NCI-H2029 (cell line): ENCODE results near the gene EIF4E1B.

Experiments
- DNase-seq: peaks from one replicate; lab custom pipeline; 2025; lab: John Stamatoyannopoulos, UW

EIF4E1B gene

DNA sequence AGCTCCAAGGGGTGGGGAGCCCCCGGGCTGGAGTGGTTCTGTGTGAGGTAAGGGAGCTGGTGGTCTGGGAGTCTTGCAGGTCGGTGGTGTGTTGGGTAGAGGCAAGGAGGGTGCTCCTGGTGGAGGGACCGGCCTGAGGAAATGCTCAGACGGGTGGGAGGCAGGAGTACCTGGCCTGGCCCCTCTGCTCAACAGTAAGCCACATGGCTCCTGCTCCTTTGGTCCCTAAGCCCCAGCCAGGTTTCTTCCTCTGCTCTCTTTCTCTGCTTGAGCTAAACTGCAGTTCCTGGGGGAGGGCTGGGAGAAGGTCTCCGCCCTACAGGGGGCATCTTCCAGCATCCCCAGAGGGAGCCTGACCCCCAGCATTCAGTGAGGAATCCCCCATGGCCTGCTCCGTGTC is 34.0 kb downstream of the EIF4E1B start:
- no peak for DNase-seq

- DNase-seq: no peak
These were observed 34.4 kb downstream of the EIF4E1B start for GRCh38 chr5:176664886-176665285.

DNA sequence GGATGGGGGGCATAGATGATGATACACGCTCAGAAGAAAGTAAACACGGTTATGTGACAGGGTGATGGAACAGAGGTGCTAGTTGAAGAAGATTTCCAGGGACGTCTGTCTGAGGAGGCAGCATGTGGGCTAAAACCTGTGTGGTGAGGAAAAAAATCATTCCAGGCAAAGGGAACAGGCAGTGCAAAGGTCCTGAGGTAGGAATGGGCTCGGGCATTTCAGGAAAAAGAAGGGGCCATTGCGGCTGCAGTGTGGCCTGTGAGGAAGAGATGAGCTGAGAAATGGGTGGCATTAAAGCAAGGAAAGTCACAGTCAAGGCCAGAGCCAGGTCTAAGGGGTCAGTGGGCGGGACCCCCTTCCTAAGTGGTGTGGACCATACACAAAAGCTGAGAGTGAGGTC is 35.0 kb downstream of the EIF4E1B start:
- no peak for DNase-seq

- no peak for DNase-seq
These were observed 37.2 kb downstream of the EIF4E1B start for GRCh38 chr5:176667637-176668036.

DNA sequence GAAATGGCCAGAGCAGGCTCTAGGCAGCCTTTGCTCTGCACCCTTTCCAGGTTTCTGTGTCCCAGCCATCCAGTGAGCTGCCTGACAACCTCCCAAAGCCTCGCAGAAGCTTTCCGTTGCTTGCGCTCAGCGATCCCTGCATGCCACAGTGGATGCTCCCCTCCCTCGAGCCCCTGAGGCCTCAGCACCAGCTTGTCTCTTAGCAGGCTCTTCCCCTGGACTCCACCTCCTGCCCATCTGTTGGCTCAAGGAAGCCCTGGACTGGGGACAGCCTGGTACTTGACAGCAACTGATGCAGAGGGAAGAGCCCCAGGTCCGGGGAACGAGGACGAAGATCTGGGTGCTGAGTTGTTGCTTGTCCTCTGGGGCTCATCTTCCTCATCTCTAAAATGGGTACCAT is 40.0 kb downstream of the EIF4E1B start:
- DNase-seq: no peak

DNA sequence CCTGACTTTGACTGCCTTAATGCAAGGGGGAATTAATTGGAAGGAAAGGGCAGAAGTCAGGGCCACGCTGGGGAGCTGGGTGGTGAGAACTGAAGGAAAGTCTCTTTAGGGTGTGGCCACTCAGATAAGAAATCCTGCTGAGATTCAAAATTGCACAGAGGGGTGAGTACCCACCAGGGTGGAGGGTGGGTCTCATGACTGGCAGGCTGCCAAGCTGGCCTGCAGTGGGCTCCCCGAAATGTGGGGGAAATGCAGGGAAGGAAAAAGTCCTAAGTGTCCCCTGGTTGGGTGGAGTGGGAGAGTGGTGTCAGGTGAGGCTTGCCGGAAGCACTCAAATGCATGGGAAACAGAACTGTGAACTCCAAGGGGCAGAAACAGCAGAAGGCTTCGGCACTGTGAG is 40.9 kb downstream of the EIF4E1B start:
- no peak for DNase-seq

- DNase-seq: no peak
These were observed 41.6 kb downstream of the EIF4E1B start for GRCh38 chr5:176671890-176672747.

GRCh38 chr5:176673651-176674583 is 43.4 kb downstream of the EIF4E1B start:
- DNase-seq: no peak

DNA sequence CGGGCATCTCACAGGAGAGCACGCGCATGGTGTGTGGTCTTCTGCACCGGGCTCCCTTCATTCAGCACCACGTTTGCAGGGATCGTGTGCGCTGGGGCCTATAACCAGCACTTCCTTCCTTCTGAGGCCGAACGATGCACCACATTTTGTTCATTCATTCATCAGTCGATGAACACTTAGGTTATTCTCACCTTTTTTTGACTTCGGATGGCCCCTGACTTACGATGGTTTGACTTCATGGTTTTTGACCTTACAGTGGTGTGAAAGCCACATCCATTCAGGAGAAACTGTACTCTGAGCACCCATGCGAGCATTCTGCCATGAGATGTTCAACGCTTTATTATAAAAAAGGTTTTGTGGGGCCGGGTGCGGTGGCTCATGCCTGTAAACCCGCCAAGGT is 44.3 kb downstream of the EIF4E1B start:
- DNase-seq: no peak

DNA sequence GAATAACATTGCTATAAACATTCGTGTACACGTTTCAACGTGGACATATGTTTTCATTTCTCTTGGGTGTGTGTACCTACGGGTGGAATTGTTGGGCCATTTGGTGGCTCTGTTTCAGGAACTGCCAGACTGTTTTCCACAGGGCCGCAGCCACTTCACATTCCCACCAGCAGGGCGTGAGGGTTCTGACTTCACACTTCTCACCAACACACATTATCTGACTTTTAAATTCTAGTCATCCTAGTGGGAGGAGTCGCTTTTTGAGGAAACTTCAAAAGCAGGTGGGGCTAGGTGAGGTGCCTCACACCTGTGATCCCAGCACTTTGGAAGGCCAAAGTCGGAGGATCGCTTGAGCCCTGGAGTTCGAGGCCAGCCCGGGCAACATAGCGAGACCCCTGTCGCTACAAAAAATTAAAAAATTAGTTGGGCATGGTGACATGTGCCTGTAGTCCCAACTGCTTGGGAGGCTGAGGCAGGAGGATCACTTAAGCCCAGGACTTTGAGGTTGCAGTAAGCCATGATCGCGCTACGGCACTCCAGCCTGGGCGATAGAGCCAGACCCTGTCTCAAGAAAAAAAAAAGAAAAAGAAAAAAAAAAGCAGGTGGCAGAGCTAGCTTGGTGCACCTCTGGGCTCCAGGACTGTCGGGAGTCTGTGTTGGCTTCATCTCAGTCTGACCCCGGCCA is 45.3 kb downstream of the EIF4E1B start:
- no peak for DNase-seq

GRCh38 chr5:176676361-176676824 is 45.9 kb downstream of the EIF4E1B start:
- DNase-seq: no peak

DNA sequence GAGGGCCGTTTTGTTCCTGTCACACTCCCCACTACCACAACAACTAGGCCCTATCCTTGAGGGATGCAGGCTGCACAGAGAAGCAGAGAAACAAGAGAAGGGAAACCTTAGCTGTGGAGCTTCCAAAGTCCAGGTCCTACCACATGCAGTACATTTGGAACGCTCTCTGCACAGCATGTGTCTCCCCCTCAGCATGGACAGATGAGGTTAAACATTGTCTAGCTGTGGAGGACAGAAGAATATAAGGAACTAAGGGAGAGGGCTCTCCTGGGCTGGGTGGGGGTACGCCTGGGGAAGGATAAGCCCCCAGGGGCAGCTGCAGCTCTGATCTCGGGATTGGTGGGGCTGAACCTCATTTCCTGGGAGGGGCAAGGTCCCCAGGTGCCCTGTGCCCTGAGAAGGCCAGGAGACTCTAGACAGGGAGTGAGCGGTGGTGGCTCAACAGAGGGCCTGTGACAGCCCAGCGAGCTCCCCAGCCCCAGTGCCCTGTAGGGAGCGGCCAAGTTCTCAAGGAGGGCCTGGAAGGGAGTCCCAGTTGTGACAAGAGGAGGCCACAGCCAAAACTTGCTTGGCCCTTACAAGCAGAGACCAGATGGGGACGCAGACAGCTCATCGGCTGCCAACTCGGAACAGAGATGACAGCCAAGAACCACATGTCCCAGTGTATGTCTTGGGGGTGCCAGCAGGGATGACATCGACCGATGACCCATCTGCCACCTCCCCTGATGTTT is 46.9 kb downstream of the EIF4E1B start:
- no peak for DNase-seq

GRCh38 chr5:176678584-176678983 is 48.1 kb downstream of the EIF4E1B start:
- no peak for DNase-seq

- no peak for DNase-seq
These were observed 49.1 kb downstream of the EIF4E1B start for GRCh38 chr5:176679365-176680225.

DNA sequence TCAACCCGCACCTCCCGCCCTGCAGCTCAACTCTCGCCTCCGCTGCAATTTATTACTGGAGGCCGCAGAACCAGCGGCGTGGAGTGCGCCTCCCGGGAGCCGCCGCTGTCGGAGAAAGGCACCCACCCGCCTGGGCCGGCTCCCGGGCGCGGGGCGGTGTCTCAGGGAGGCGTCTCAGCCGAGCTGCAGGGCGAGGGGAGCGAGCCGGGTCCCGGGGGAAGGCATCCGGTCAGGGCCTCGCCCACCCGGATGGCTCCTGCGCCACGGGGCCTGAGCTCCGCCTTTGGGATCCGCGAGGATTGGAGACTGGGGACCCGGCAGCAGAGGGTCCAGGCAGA is 49.7 kb downstream of the EIF4E1B start:
- no peak for DNase-seq

GRCh38 chr5:176682016-176682531 is 51.6 kb downstream of the EIF4E1B start:
- no peak for DNase-seq

DNA sequence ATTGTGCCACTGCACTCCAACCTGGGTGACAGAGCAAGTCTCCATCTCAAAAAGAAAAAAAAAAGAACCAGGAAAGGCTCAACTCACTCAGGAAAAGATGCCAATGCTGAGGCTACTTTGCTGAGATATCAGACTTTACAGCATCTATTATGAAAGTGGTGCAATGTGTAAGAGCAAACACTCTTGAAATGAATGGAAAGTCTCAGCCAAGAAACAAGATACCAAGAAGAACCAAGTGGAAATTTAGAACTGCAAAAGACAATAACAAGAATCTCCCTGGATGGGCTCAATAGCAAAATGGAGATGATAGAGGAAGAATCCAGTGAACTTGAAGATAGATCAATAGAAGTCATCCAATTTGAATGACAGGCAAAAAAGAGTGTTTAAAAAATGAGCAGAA is 54.5 kb downstream of the EIF4E1B start:
- no peak for DNase-seq

- DNase-seq: no peak
These were observed 56.8 kb downstream of the EIF4E1B start for GRCh38 chr5:176687247-176687646.

- DNase-seq: no peak
These were observed 57.4 kb downstream of the EIF4E1B start for GRCh38 chr5:176687881-176688280.

- no peak for DNase-seq
These were observed 60.4 kb downstream of the EIF4E1B start for GRCh38 chr5:176690911-176691310.

DNA sequence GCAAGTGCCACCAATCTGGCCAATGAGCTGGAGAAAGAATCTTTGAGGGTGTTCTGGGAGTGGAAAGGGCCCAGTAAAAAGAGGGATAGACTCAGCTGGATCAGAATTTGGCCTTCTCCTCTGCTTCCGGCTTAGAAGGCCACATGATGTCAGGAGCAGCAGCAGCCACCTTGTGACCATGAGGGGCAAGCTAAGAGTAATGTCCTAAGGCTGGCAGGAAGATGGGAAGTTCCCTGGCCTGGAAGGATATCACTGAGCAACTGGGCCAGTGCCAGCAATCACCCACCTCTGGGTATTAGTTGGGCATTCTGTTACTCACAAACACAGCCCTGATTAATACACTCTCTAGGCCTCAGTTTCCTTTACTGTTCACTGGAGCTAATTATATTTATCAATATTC is 61.0 kb downstream of the EIF4E1B start:
- no peak for DNase-seq
